LHCN-M2 (cell line): ENCODE measurements around the gene LRCOL1. TPM values are rescaled to one million over a fixed set of nuclear protein-coding genes. Genes with fewer than 3 reads are reported as not detected.

Source experiments
- total RNA-seq: library from RNA; depleted of rRNA; stranded (reverse); fragments of >200 nt; gene quantifications from 2 replicates; pipeline ENCODE4 v1.2.3, GENCODE V29; 2014; rRNA removed

Gene LRCOL1
- total RNA-seq, 1 experiment from 2014 or later: not detected

Other genes starting within 250 kb of the LRCOL1 start
- 6.1 and 12.0 TPM in 2 replicates for gene FBRSL1, start 120.4 kb downstream of the LRCOL1 start, total RNA-seq
- gene P2RX2, start 8.2 kb upstream of the LRCOL1 start, total RNA-seq: not detected in 2 replicates
- gene POLE, start 76.8 kb upstream of the LRCOL1 start, total RNA-seq: 30.3 and 34.8 TPM in 2 replicates
- gene PXMP2, start 77.0 kb upstream of the LRCOL1 start, total RNA-seq: 31.6 and 33.2 TPM in 2 replicates
- 42.4 and 48.8 TPM in 2 replicates for gene PGAM5, start 100.3 kb upstream of the LRCOL1 start, total RNA-seq
- 87.2 and 92.0 TPM in 2 replicates for gene ANKLE2, start 151.2 kb upstream of the LRCOL1 start, total RNA-seq
- gene GOLGA3, start 218.3 kb upstream of the LRCOL1 start, total RNA-seq: 57.1 and 64.2 TPM in 2 replicates